ENCODE measurements around the gene C14orf119.

C14orf119 gene

DNA sequence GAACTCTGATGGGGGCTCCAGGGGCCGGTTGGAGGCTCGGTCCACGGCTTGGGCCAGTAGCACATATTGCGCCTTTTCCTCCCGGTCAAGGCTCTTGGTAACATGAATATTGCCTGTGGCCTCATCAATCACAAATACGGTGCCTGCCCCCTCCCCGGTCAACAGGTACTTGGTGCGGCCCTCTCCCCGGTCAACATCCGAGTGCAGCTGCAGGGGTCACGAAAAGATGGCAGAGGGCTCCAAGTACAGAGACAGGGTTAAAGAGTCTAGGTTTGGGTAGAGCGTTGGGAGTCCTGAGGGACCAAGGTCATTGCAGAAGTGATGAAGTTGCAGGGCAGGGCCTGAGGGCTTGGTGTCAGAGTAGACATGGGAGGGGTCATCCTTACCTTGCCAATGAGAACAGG lies 40.2 kb upstream of the C14orf119 start:
- Histone ChIP-seq H3K4me3 (ENCODE audit: low read depth, low read length) (no peak overlapping the region), H3K36me3 (ENCODE audit: control insufficient read depth, insufficient read depth, low read length) (peaks cover 31% of the 10 kb centered on the region), H3K9me3 (ENCODE audit: control insufficient read depth, insufficient read depth, low read depth, low read length) (no peaks in the 10 kb centered on the region), H3K27ac (ENCODE audit: low read depth, low read length) (no peak overlapping the region), H3K4me1 (ENCODE audit: control insufficient read depth, insufficient read depth, low read length) (peaks cover 19% of the 10 kb centered on the region), H3K27me3 (ENCODE audit: control insufficient read depth, insufficient read depth, low read length) (peaks cover 4% of the 10 kb centered on the region; the same call in 1 of the 2 replicates), H3K9ac (ENCODE audit: low read length) (no peak overlapping the region)

DNA sequence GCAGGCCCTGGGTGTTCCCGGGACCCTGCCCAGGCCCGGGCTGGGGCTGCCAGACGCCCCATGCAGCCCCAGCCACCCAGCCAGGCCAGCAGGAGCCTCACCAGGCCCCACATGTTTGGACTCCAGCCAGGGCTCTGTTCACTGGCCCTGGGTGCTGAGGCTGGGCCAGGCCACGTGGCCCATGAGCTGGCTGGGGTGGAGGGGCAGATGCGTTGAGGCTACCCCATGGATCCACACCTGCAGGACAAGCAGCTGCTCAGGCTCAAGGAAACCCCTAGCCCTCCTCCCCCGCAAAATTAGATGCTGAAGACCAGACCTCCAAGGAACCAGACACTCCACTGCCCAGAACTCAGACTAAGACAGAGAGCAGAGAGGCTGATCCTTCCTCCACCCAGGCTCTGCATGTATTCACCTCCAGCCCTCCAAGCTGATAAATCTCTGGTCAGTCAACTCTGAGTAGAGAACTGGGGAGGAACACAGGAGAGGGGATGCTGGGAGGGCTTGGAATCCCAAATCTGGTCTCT lies 39.6 kb upstream of the C14orf119 start:
- Histone ChIP-seq H3K27me3 (ENCODE audit: control insufficient read depth, insufficient read depth, low read length) (peaks cover 4% of the 10 kb centered on the region; the same call in 1 of the 2 replicates), H3K36me3 (ENCODE audit: control insufficient read depth, insufficient read depth, low read length) (peaks cover 35% of the 10 kb centered on the region), H3K27ac (ENCODE audit: low read depth, low read length) (no peak overlapping the region), H3K4me1 (ENCODE audit: control insufficient read depth, insufficient read depth, low read length) (peaks cover 19% of the 10 kb centered on the region), H3K9me3 (ENCODE audit: control insufficient read depth, insufficient read depth, low read depth, low read length) (no peaks in the 10 kb centered on the region), H3K4me3 (ENCODE audit: low read depth, low read length) (peak overlapping the region; percentile 72; the same call in 1 of the 2 replicates), H3K9ac (ENCODE audit: low read length) (no peak overlapping the region)

DNA sequence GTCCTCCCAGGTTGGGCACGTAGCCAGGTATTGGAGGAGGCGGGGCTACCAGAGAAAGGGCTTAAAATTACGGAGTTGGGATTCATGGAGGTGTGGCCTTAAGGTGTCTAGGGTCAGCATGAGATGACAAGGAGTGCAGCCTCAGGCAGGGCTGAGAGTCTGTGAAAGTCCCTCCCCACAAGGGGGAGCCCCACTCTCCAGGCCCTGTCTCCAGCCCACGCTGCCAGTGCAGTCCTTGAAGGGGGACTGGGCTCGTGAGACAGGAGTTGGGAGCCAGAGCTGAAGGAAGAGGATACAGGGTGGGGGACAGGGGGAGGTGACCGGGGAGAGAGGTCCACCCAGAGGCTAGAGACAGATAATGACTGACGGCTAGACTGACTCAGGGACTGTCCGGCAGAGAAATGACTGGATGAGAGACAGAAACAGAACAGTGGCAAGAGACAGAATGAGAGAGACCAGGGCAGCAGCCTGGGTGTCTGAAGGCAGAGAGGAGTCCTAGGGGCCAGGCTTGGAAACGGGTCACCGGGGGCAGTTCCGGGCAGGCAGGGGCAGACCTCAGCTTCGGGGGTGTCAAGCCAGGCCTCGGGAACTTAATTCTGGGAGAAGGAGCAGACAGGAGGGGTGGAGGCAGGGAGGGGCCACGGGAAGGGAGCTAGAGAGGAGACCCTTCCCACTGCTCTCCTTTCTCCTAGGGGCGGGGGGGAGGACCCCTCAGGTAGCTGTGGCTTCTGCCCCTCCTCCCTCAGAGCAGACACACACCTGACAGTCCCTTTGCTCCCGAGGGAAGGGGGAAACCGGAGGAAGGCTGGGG lies 39.0 kb upstream of the C14orf119 start:
- Histone ChIP-seq H3K4me3 (ENCODE audit: low read depth, low read length) (peak overlapping the region; percentile 72), H3K27ac (ENCODE audit: low read depth, low read length) (no peak overlapping the region), H3K27me3 (ENCODE audit: control insufficient read depth, insufficient read depth, low read length) (peaks cover 4% of the 10 kb centered on the region; the same call in 1 of the 2 replicates), H3K9ac (ENCODE audit: low read length) (peak overlapping the region; percentile 53), H3K9me3 (ENCODE audit: control insufficient read depth, insufficient read depth, low read depth, low read length) (no peaks in the 10 kb centered on the region), H3K4me1 (ENCODE audit: control insufficient read depth, insufficient read depth, low read length) (peaks cover 19% of the 10 kb centered on the region), H3K36me3 (ENCODE audit: control insufficient read depth, insufficient read depth, low read length) (peaks cover 42% of the 10 kb centered on the region)

DNA sequence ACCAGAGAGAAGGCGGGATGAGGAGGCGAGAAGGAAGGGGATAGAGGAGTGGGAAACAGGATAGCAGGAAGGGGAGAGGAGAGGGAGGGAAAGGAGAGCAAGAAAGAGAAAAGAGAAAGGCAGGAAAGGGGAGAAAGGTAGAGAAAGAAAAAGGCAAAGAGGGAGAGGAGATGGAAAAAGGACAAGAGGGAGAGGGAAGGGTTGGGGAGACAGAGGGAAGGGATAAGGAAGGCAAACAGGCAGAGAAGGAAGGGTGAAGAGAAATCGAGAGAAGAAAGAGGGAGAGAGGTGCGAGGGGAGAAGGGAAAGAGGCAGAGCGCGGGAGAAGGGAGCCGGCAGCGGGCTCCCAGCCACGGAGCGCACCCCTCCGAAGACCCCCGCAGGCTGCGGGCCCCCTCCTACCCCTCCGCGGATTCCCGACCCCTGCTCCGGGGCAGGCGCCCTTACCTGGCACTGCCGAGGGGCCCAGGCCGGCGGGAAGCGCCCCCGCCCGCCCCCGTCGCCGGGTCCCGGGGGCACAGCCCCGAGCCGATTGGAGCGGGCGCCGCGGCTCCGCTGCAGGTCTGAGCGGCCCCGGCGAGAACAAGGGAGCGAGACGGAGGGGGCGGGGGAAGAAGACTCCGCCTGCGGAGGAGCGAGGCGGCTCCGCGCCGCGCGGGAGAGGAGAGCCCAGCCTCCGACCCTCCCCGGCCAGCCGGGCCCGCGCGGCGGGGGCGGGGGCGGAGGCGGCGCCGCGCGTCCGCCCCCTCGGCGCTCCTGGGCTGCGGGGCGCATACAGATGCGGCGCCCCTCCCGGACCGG lies 38.1 kb upstream of the C14orf119 start, which contains the start of gene CDH24:
CDH24 (minus strand) TSS at position 565 of the 801 bp plus-strand sequence. CDS start 1,787 bp downstream, outside the sequence.
- peaks cover 44% of the 10 kb centered on the region for H3K36me3 ChIP-seq (ENCODE audit: control insufficient read depth, insufficient read depth, low read length)
- H3K27ac ChIP-seq (ENCODE audit: low read depth, low read length) = peak within 1 kb of the TSS; percentile 64; the same call in 1 of the 2 replicates
- peaks cover 20% of the 10 kb centered on the region for H3K4me1 ChIP-seq (ENCODE audit: control insufficient read depth, insufficient read depth, low read length)
- peaks cover 4% of the 10 kb centered on the region; the same call in 1 of the 2 replicates for H3K27me3 ChIP-seq (ENCODE audit: control insufficient read depth, insufficient read depth, low read length)
- H3K9ac ChIP-seq (ENCODE audit: low read length) = peak within 1 kb of the TSS; percentile 77
- H3K9me3 ChIP-seq (ENCODE audit: control insufficient read depth, insufficient read depth, low read depth, low read length) = no peaks in the 10 kb centered on the region
- H3K4me3 ChIP-seq (ENCODE audit: low read depth, low read length) = peak within 1 kb of the TSS; percentile 72

DNA sequence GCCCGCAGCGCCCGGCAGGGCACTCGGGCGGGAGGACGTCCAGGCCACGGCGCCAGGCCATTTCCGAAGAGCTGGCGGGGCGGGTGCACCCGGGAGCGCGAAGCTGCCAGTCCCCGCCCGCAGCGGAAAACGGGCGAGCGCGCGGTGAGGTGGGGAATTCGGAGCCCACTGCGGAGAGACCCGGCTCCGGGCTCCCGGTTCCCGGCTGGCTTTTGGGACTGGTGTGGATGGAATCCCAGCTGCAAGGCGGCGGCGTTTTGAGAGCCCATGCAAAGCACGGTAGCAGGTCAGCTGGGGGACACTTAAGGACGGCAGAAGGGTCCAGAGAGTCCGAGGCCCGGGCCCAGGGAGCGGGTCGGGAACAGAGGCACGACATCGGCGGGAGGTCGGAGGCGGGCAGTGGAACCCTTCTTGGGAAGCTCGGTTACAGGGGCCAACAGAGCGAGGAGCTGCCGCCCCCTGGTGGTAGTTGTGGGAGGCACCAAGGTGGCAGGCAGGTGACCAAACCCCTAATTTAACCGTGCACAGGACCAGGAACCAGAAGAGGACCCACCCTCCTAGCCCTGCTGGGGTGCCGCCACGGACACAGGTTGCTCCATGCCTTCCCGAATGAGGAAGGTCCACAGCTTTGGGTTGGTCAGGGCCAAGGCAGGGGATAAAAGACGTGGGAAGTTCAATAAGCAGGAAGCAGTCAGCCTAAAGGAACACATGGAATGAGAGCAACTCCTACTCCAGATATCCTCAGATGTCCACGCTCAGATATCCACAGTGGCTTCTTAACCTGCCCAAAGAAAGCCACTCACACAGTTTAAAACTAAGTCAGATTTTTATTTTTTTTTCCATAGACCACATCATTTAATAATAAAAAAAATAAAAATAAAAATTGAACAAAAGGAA lies 37.3 kb upstream of the C14orf119 start:
- peaks cover 4% of the 10 kb centered on the region; the same call in 1 of the 2 replicates for H3K27me3 ChIP-seq (ENCODE audit: control insufficient read depth, insufficient read depth, low read length)
- no peaks in the 10 kb centered on the region for H3K9me3 ChIP-seq (ENCODE audit: control insufficient read depth, insufficient read depth, low read depth, low read length)
- H3K27ac ChIP-seq (ENCODE audit: low read depth, low read length) = peak overlapping the region; percentile 64; the same call in 1 of the 2 replicates
- peaks cover 22% of the 10 kb centered on the region for H3K4me1 ChIP-seq (ENCODE audit: control insufficient read depth, insufficient read depth, low read length)
- peaks cover 49% of the 10 kb centered on the region for H3K36me3 ChIP-seq (ENCODE audit: control insufficient read depth, insufficient read depth, low read length)
- H3K4me3 ChIP-seq (ENCODE audit: low read depth, low read length) = peak overlapping the region; percentile 72
- peak overlapping the region; percentile 77 for H3K9ac ChIP-seq (ENCODE audit: low read length)

DNA sequence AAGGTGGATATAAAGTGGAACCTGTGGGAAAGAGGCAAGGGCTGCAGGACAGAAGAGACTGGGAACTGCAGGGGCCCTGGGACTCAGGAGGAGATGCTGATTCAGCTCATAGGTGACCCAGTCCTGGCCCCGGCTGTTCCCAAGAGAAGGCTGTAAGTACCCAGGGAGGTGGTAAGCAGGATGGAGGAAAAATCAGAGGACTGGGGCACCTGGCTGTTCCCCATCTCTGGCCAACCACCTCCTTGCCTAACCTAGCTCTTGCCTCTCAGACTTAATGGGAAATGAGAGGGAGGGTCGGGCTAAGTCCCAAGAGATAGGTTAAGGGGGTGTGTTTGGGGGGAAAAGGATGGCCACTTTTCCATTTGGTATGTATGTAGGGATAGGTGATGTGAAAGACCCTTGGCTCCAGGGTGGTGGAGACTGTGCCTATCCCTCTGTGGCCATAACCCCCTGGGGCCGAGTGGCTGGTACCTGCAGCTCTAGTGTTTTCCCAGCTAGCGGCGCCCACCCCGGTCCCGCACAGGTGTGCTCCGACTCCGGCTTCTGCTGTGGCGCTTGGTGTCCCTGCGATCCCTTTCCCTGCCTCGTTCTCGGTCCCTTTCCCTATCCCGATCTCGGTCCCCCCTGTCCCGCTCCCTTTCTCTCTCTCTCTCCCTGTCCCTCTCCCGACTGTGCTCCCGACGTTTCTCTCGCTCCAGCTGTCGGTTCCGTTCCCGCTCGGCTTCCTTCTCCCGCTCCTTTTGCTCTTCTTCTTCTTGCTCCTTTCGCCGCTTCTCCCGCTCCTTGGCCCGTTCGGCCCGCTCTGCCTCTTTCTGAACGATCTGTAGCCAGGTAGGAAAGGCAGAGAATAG lies 36.4 kb upstream of the C14orf119 start:
- H3K4me3 ChIP-seq (ENCODE audit: low read depth, low read length) = no peak overlapping the region
- no peak overlapping the region for H3K9ac ChIP-seq (ENCODE audit: low read length)
- no peaks in the 10 kb centered on the region for H3K9me3 ChIP-seq (ENCODE audit: control insufficient read depth, insufficient read depth, low read depth, low read length)
- H3K36me3 ChIP-seq (ENCODE audit: control insufficient read depth, insufficient read depth, low read length) = peaks cover 55% of the 10 kb centered on the region
- no peak overlapping the region for H3K27ac ChIP-seq (ENCODE audit: low read depth, low read length)
- H3K27me3 ChIP-seq (ENCODE audit: control insufficient read depth, insufficient read depth, low read length) = peaks cover 4% of the 10 kb centered on the region; the same call in 1 of the 2 replicates
- H3K4me1 ChIP-seq (ENCODE audit: control insufficient read depth, insufficient read depth, low read length) = peaks cover 22% of the 10 kb centered on the region

DNA sequence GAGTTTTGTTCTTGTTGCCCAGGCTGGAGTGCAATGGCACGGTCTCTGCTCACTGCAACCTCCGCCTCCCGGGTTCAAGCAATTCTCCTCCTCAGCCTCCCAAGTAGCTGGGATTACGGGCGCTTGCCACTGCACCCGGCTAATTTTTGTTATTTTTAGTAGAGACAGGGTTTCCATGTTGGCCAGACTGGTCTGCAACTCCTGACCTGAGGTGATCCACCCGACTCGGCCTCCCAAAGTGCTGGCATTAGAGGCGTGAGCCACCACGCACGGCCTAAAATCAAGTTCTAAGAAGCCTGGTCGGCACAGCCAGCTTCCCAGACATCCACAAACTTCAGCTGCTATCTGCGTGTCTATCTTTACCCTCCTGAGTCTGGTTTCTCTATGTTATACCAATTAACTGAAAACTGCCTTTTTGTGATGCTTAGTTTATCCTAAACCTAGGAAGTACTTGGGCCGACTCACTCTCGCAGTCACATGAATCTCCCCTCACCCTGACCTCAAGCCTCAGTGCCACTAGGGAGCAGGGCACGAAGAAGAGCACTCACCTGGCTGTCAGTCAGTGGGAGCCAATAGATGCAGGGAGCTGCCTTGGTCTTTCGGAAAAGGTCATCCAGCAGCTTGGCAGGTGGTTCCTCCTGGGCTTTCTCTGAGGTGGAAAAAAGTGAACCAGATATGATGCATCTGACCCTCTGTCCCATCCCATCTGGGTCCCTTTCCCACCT lies 34.6 kb upstream of the C14orf119 start:
- Histone ChIP-seq H3K27ac (ENCODE audit: low read depth, low read length) (no peak overlapping the region), H3K4me1 (ENCODE audit: control insufficient read depth, insufficient read depth, low read length) (peaks cover 21% of the 10 kb centered on the region), H3K27me3 (ENCODE audit: control insufficient read depth, insufficient read depth, low read length) (peaks cover 4% of the 10 kb centered on the region; the same call in 1 of the 2 replicates), H3K4me3 (ENCODE audit: low read depth, low read length) (no peak overlapping the region), H3K9ac (ENCODE audit: low read length) (no peak overlapping the region), H3K36me3 (ENCODE audit: control insufficient read depth, insufficient read depth, low read length) (peaks cover 70% of the 10 kb centered on the region), H3K9me3 (ENCODE audit: control insufficient read depth, insufficient read depth, low read depth, low read length) (no peaks in the 10 kb centered on the region)

DNA sequence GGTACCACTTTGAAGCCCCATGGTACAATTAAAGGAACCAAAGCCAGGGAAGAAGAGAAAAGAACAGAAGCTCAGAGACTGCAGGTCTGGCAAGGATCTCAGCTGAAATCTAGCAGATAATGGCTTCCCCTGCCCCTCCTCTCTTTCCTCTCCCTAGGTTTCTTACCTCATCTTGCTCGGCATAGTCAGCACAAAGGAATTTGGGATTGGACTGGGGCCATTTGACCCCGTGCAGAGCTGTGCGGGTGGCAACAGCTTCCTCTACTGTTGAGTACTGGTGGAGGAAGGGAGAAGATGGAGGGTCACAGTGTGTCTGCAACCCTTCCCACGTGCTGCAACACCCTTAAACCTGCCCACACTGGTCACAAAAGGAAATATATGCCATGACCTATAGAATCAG lies 33.3 kb upstream of the C14orf119 start:
- Histone ChIP-seq H3K4me3 (ENCODE audit: low read depth, low read length) (no peak overlapping the region), H3K9ac (ENCODE audit: low read length) (peak overlapping the region; percentile 17), H3K27me3 (ENCODE audit: control insufficient read depth, insufficient read depth, low read length) (peaks cover under 1% of the 10 kb centered on the region; the same call in 1 of the 2 replicates), H3K9me3 (ENCODE audit: control insufficient read depth, insufficient read depth, low read depth, low read length) (no peaks in the 10 kb centered on the region), H3K36me3 (ENCODE audit: control insufficient read depth, insufficient read depth, low read length) (peaks cover 82% of the 10 kb centered on the region), H3K4me1 (ENCODE audit: control insufficient read depth, insufficient read depth, low read length) (peaks cover 9% of the 10 kb centered on the region; the same call in 1 of the 2 replicates), H3K27ac (ENCODE audit: low read depth, low read length) (peak overlapping the region; percentile 65; the same call in 1 of the 2 replicates)

DNA sequence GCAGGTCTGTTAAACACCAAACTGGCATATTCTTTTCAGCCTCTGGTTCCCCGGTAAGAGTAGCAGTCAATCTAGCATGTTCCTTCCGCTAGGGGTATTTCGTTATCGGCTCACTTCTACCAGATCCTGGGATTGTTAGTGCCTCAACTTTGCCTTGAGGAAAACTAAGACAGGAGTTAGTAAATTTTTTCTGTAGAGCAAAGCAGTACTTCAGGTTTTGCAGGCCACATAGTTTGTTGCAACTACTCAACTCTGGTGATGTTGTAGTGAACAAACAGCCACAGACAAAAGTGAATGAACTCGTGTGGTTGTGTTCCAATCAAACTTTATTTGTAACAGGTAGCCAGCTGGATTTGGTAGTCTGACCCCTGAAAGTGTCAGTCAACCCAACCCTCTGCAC lies 31.7 kb upstream of the C14orf119 start:
- H3K36me3 ChIP-seq (ENCODE audit: control insufficient read depth, insufficient read depth, low read length) = peaks cover 95% of the 10 kb centered on the region
- peaks cover 10% of the 10 kb centered on the region; the same call in 1 of the 2 replicates for H3K4me1 ChIP-seq (ENCODE audit: control insufficient read depth, insufficient read depth, low read length)
- H3K9ac ChIP-seq (ENCODE audit: low read length) = no peak overlapping the region
- no peaks in the 10 kb centered on the region for H3K9me3 ChIP-seq (ENCODE audit: control insufficient read depth, insufficient read depth, low read depth, low read length)
- no peaks in the 10 kb centered on the region for H3K27me3 ChIP-seq (ENCODE audit: control insufficient read depth, insufficient read depth, low read length)
- H3K4me3 ChIP-seq (ENCODE audit: low read depth, low read length) = no peak overlapping the region
- no peak overlapping the region for H3K27ac ChIP-seq (ENCODE audit: low read depth, low read length)
